GM21381 (cell line): Measurements from ENCODE around the gene SOS1.

ENCODE experiments used
- ATAC-seq: cut with Tn5 transposase; IDR thresholded peaks from one replicate; pipeline ENCODE4 v1.9.1; 2021; ENCODE audit warnings: mild to moderate bottlenecking, moderate library complexity; ENCODE audit not compliant: unreplicated experiment

Gene SOS1

DNA sequence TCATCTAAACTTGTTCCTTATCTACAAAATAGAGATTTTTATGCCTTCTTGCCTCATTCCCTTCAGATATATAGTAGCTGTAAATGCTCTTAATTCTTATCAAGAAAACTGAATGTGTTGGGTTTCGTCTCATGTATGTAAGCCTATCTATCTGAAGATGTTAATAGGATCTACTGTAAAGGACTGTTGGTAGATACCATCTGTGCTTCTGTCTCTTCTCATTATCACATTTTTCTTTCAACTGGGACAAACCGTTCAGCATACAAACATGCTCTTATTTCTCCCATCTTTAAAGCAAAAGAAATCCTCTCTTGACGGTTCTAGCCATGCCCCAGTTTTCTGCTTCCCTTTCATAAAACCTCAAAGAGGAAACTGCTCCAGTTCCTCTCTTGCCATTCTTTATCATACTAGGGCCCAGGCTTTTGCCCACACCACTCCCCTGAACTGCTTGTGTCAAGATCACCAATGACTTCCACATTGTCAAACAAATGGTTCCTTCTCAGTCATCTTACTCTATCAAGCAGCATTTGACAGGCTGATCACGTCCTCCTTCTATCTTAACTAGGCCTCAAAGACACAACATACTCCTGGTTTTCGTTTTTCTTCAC, 142.5 kb downstream of the SOS1 start:
- no peak for ATAC-seq

DNA sequence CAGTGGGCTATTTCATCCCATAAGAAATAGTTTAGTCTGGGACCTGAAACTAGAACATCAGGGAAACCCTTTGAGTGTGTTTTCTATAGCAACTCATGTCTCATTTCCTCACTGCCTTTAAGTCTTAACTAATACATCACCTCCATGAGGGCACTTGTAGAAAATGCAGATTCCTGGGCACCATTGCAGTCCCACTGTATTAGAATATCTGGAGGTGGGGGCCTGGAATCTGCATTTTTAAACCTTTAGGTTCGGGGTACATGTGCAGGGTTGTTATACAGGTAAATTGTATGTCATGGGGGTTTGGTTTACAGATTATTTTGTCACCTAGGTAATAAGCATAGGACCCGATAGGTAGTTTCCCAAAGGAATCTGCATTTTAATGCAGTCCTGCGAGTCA, 143.8 kb downstream of the SOS1 start:
- no peak for ATAC-seq

DNA sequence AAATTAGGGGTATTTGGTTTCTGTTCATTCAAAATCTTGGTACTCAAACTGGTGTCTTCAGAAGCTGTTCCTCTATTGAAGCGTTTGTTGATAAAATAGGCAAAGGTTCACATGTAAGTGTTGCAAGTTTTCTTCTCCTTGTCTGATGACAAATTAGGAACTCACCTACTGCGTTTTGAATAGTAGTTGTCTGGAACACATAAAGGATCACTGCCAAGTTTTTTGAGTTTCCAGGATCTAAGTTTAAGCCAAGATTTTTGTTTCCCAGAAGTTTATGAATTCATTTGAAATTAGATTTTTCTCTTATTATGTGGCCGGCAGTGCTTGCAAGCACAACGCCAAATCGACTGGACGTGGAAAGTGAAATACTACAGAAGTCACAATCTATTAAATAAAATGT, 145.8 kb downstream of the SOS1 start:
- ATAC-seq = no peak

DNA sequence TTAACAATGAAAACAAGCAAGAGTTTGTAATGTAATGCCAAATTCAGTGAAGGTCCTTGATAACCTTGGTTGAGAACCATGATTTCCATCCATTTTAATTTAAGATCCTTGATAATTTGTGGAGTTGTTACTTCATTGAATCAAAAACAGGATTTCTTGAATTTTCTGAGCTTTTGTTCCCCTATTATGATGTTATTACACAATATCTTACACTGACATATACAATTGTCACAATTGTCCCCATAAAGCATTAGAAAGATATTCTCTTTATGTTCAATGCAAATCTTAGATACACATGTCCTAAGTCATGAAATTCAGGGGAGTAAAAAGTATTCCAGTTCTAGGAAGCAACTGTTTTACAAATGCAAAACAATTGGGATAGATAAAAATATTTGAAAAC, 147.6 kb downstream of the SOS1 start:
- ATAC-seq = no peak

DNA sequence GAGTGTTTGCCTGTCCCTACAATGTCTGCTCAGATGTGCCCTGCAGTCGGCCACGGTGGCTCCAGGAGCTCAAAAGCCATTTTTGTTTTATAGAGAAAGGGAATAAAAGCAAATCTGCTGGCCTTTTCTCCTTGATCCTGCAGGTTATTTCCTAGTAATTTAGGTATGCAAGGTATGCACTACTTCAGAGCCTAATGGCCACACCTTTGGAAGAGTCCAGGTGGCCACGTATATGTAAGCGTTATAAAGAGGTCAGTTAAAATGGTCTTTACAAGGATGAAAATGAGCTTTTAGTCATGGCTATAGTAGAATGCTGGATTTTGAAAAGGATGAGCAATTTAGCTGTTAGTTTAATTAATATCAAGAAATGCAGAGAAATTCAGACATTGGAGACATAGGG, 149.5 kb downstream of the SOS1 start:
- ATAC-seq = no peak

DNA sequence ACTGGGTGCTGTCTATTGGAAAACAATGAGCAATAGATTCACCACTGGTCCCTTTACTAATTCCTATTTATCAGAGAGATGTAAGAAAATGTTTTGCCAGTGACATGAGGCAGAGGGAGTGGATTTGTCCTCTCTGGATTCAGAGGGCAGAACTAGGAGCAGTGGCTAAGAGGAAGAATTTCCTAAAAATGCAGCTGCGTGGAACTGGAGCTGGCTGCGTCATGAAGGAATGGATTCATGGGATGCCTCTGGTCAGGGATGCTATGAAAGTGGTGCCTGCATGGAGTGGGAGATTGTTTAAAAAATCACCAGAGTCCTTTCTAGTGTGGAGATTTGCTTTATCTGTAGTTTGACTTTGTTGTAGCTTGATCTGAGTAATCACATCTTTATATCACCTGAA, 152.8 kb downstream of the SOS1 start:
- no peak for ATAC-seq

DNA sequence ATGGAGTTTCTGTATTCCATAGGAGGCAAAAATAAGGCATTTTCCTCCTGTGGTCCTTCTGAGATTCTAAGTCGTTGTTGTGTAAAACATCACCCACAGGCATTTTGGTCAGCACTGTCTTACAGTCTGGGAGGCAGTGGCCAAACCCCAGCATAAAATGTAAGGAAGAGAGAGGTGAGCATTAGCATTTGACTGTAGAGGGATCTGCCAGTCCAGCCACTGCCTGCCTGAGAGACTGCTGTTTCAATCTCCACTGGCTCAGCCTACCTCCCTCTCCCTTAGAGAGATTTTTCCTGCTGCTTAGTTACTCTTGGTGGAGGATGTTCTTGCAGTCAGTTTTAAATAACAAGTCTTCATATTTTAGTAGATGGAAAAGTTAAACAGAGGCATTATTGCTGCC, 154.2 kb downstream of the SOS1 start:
- no peak for ATAC-seq

DNA sequence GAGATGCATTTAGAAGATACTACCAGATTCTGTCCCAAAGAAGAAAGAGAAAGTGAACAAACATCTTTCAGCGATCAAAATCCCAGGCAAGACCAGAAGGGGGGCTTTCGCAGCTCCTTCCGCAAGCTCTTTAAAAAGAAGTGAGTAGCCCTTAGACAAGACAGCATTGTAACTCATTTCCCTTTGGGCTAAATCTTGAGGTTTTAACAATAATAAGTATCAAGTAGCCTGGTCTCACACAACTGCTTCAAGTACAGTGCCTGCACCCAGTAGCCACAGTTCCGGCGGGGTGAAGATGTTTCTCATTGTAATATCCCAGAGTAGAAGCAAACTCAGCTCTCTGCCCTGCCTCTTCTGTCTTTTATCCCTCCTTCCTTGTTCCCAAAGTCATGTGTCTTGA, 154.8 kb downstream of the SOS1 start:
- no peak for ATAC-seq

DNA sequence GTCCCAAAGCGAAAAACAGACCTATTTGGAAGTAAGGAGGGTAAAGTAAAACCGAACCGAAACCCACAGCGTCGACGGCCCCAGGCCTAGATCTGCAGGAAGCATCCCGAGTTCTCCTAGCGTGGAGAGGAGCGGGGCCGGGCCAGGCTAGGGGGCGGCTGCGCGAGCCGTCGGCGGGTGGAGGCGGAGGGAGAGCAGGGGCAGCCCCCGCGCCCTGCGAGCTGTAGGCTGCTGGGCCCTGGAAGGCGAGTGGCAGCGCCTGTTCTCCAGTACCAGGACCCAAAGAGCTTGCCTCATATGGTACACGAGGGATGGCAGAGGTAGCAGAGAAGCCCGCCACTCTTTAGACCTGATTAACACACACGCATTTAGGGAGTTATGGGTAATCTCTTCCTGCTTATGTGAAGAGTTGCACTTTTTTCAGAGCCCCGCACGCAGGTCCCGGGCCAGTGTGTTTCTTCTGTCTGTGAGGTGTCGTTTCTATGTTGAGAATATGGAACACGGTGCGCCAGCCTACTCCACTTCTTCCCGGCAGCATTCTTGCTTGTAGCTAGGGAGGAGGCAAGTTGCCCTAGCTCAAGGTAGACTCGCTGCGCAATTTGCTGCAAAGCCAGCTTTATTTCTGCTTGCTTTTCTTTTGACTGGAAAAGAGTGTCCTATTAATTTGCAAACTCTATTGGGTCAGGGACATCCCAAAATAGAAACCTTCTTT, 160.1 kb downstream of the SOS1 start:
- peak; percentile 12 for ATAC-seq

DNA sequence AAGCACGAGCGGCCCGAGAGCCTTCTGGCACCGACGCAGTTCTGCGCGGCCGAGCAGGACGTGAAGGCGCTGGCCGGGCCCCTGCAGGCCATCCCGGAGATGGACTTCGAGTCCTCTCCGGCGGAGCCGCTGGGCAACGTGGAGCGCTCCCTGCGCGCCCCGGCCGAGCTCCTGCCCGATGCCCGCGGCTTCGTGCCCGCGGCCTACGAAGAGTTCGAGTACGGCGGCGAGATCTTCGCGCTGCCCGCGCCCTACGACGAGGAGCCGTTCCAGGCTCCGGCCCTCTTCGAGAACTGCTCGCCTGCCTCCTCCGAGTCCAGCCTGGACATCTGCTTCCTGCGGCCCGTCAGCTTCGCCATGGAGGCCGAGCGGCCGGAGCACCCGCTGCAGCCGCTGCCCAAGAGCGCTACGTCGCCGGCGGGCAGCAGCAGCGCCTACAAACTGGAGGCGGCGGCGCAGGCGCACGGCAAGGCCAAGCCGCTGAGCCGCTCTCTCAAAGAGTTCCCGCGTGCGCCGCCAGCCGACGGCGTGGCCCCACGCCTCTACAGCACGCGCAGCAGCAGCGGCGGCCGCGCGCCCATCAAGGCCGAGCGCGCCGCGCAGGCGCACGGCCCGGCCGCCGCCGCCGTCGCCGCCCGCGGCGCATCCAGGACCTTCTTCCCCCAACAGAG, 160.8 kb downstream of the SOS1 start:
- peak; percentile 86 for ATAC-seq

DNA sequence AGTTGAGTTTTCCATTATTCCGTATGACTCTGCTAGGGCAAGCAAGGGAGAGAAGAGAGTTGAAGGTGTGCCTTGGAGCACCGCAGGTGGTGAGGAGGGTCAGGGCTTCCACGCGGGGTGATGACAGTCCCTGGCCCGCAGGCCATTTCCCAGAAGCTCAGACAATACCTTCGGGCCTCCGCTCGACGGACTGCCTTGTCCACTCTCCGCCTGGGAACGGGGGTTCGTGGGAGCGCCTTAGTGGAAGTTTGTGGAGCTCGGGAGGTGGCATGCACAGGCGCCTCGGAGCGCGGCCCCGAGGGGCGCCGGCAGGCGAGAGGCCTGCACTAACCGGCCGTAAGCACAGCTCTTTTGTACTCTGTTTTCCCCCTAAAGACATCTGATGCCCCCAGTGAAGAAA, 161.4 kb downstream of the SOS1 start:
- ATAC-seq = no peak

DNA sequence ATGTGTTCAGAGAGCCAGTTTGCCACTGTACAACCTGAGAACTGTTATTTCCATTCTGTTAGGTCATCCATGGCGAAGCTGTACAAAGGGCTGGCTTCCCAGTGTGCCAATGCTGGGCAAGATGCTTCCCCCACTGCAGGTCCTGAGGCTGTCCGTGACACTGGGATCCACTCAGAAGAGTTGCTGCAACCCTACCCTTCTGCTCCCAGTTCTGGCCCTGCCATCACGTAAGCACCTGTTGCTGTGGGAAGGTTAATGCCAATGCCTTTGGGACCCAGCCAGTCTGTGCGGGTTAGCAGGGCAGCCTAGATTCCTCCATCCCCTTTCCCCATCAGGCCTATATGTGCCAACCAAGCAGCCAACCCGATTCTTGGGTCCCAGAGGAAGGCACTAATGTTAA, 162.9 kb downstream of the SOS1 start:
- ATAC-seq = no peak

DNA sequence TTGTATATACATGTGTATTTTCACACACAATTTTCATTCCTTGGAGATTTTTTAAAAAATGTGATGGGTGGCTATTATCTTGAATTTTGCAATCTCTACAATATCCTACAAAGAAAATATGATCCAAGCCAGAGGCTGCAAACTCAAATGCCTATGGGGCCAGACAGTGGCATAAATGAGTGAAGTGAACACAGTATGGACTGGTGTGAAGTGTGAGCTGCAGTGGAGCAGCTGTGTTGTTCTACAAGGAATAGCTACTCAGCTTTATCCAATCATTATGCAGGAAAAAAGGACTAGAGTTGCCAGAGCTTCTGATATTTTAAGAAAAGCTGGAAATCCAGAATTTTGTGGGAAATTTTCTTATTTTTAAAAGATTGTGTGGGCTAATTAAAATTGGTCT, 169.1 kb downstream of the SOS1 start:
- ATAC-seq = no peak

DNA sequence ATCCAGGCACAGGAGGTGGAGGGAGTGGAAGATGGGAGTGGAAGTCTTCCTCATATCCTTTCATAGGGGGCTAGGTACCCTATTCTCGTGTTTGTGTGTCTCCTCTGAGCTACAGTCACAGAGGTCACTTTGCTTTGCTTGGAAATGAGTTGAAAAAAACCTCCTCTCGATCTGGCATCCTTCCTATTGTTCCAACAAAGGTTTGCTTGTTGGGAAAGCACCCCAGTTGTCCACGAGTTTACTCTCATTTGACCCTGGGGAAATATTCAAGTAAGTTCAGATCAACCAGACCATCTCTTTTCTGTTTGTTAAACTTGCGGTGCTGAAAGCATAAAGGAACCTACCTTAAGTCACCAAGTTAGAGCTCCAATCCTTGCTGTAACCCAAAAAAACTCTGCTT, 171.9 kb downstream of the SOS1 start:
- ATAC-seq = no peak

DNA sequence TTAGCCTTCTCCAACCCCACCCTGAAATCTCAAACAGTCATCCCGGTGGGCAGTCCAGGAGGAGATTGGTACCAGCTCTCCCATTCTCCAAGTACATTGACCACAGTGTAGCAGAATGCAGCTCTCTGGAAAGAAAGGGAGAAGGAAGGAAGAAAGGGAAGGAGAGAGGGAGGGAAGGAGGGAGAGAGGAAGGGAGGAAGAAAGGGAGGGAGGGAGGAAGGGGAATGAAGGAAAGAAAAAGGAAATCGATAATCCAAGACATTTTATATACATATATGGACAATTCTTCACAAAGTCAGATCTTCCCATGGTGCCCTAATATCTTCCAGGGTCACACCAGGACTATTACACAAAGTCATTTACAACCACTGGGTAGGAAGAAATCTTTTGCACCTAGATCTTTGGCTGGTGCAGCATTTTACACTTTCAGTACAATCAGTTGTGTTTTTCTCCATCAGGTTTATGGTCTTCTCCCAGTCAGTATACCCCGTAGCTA, 172.4 kb downstream of the SOS1 start:
- no peak for ATAC-seq

DNA sequence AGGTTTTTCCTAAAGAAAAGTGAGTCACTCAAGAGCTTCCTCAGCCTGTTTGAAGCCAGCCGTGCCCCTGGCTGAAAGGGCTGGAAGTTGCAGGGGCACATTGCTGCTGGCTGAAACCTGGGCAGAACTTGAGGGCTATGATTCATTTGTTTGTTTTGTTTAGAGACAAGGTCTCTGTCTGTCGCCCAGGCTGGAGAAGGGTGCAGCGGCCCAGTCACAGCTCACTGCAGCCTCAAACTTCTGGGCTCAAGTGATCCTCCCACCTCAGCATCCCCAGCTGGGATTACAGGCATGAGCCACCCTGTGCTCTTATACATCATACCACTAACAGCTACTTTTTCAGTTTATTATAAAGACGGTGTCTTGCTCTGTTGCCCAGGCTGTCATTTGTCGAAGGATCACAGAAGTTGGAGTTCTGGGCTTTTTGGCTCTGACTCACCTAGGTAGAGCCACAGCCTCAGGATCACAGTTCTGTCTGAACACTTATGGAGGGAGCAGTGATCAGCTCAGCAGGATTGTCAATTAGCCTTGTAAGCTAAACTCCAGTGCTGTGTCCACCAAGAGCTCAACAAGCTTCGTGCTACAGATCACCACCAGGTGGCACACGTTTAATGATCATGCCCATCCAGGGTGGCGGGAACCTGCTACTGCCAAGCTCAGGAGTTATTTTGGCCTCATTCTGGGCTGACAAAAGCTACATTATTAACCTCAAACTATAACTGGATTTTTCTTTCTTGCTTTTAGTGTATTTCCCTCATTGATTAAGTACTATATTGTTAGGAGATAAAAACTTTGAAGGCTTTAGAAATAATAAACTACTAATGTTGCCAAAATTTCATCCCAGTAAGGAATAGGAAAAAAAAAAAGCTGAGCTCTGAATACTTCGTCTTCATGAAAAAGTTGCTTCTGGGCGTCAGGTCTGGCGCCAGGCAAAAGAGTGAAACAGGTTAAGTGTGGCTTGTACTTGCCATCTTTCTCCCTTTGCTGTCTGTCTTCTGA, 173.3 kb downstream of the SOS1 start:
- peak; percentile 78 for ATAC-seq

DNA sequence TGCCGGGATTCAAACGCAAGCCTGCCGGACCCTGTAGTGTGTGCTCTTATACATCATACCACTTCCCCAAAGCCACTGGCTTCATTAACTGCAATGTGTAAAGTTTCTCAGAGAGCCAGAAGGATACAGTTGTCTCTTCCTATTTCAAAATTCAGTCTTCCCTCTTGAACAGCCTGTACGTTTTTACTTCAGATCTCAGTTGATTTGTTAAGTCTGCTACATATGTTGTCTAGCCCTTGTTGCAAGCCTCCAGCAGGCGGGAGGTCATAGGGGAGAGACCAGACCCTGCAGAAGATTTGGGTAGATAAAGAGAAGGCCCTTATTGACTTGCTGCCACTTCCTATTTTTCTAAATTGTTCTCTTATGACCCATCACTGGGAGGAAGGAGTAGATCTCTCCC, 174.9 kb downstream of the SOS1 start:
- no peak for ATAC-seq

DNA sequence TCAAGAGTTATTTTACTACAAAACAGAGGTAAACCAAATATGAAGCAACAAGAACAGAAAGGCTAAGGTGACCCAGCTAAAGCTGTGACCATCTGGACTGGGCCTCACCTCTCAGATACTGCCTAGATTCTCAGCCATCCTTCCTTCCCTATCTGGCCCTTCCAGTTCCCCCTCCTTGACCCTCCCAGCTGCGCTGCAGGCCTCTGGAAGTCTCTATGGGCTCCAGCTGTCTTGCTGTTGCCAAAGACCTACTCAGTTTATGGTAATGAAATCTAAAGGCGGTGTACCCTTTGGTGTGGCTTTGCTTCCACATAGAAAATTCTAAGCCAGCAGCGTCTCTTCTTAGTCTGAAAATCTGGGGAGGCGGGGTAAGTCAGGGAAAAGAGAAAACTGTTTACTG, 175.5 kb downstream of the SOS1 start:
- no peak for ATAC-seq

DNA sequence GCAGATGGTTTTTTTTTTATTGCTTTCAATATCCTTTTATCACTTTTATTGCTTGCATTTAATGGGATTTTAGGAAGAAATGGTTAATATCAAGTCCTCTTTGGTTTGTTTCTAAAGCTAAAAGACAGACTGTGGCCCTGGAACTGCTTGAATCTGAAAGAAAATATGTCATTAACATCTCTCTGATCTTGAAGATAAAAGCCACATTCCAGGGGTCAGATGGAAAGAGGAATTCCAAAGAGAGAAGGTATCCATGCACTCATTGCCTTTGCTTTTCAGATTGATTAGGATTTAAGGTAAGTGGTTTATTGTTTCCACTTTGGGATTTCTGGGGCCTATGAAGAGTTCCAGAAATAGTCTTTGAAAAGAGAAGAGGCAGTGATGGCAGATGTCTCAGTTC, 177.1 kb downstream of the SOS1 start:
- no peak for ATAC-seq

DNA sequence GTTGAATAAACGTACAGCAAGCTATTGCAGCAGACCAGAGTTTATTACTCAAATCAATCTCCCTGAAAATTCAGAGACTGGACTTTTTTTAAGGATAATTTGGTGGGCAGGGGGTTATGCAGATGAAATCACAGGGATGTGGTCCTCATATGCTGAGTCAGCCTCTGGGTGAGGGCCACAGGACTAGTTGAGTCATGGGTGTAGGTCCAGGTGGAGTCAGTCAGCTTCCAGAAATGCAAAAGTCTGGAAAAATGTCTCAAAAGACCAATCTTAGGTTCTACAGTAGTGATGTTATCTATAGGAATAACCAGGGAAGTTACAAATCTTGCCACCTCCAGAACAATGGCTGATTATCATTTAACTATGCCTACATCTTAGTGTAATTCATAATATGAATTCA, 180.1 kb downstream of the SOS1 start:
- no peak for ATAC-seq

DNA sequence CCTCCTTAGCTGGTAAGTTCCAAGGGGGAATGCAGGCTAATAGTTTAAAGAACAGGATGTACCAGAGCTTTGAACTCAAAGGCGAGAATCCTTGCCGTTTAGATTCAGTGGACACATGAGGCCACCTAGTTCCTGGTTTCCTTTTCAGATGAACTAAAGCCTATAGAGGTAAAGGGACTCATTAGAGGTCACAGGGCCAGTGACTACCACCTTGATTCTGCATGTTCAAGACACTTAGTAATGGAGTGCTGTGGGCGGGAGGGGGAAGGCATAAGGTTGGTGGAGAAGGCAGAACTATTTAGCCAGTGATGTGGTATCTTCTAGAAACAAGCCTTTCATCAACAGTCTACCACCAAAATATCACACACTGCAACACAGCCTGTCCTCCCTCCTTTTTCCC, 183.3 kb downstream of the SOS1 start:
- ATAC-seq = no peak
